HEK293 (cell line): ENCODE data around the gene BIVM.
A peak's percentile ranks its signal among the peaks of the same experiment; 100 is the strongest.

Experiments
- PRDM2 ChIP-seq: fragments of 450-650 bp; formaldehyde crosslinking; IDR thresholded peaks from 2 replicates; pipeline ENCODE4 v1.5.1; 2016; ENCODE audit warnings: missing biosample characterization, missing genetic modification characterization, borderline replicate concordance
- SCRT2 ChIP-seq: fragments of 450-650 bp; formaldehyde crosslinking; IDR thresholded peaks from 2 replicates; pipeline ENCODE4 v1.5.1; 2016; ENCODE audit warnings: missing biosample characterization, missing genetic modification characterization
- SP2 ChIP-seq: fragments of 450-650 bp; formaldehyde crosslinking; IDR thresholded peaks from 2 replicates; pipeline ENCODE4 v1.5.1; 2016; ENCODE audit warnings: missing biosample characterization, missing genetic modification characterization
- SP3 ChIP-seq: fragments of 450-650 bp; formaldehyde crosslinking; IDR thresholded peaks from 2 replicates; pipeline ENCODE4 v1.5.1; 2016; ENCODE audit warnings: missing biosample characterization, missing genetic modification characterization
- ZBTB1 ChIP-seq: fragments of 450-650 bp; formaldehyde crosslinking; IDR thresholded peaks from 2 replicates; pipeline ENCODE4 v1.5.1; 2016; ENCODE audit warnings: missing biosample characterization, missing genetic modification characterization
- ZFP69B ChIP-seq: fragments of 450-650 bp; formaldehyde crosslinking; IDR thresholded peaks from 2 replicates; pipeline ENCODE4 v1.5.1; 2016; ENCODE audit warnings: missing biosample characterization, missing genetic modification characterization
- ZNF2 ChIP-seq: fragments of 450-650 bp; formaldehyde crosslinking; IDR thresholded peaks from 2 replicates; pipeline ENCODE4 v1.5.1; 2016; ENCODE audit warnings: missing biosample characterization, missing genetic modification characterization
- ZNF223 ChIP-seq: fragments of 450-650 bp; formaldehyde crosslinking; IDR thresholded peaks from 2 replicates; pipeline ENCODE4 v1.5.1; 2016; ENCODE audit warnings: missing biosample characterization, missing genetic modification characterization
- ZNF23 ChIP-seq: fragments of 450-650 bp; formaldehyde crosslinking; IDR thresholded peaks from 2 replicates; pipeline ENCODE4 v1.5.1; 2016; ENCODE audit warnings: missing biosample characterization, missing genetic modification characterization, borderline replicate concordance
- ZNF324 ChIP-seq: fragments of 450-650 bp; formaldehyde crosslinking; IDR thresholded peaks from 2 replicates; pipeline ENCODE4 v1.5.1; 2016; ENCODE audit warnings: missing biosample characterization, missing genetic modification characterization
- ZNF341 ChIP-seq: fragments of 450-650 bp; formaldehyde crosslinking; IDR thresholded peaks from 2 replicates; pipeline ENCODE4; 2016; ENCODE audit warnings: low read depth, missing biosample characterization, missing genetic modification characterization
- ZNF449 ChIP-seq: fragments of 450-650 bp; formaldehyde crosslinking; IDR thresholded peaks from 2 replicates; pipeline ENCODE4 v1.5.1; 2017; ENCODE audit warnings: missing biosample characterization, mild to moderate bottlenecking, missing genetic modification characterization, moderate library complexity
- ZNF510 ChIP-seq: fragments of 450-650 bp; formaldehyde crosslinking; IDR thresholded peaks from 2 replicates; pipeline ENCODE4 v1.5.1; 2018; ENCODE audit warnings: mild to moderate bottlenecking, missing genetic modification characterization, missing biosample characterization; ENCODE audit not compliant: insufficient replicate concordance
- ZNF514 ChIP-seq: fragments of 450-650 bp; formaldehyde crosslinking; IDR thresholded peaks from 2 replicates; pipeline ENCODE4 v1.5.1; 2016; ENCODE audit warnings: missing biosample characterization, missing genetic modification characterization
- ZNF560 ChIP-seq: fragments of 450-650 bp; formaldehyde crosslinking; IDR thresholded peaks from 2 replicates; pipeline ENCODE4 v1.5.1; 2017; ENCODE audit warnings: missing biosample characterization, missing genetic modification characterization, borderline replicate concordance
- ZNF629 ChIP-seq: fragments of 450-650 bp; formaldehyde crosslinking; IDR thresholded peaks from 2 replicates; pipeline ENCODE4 v1.5.1; 2017; ENCODE audit warnings: missing biosample characterization, missing genetic modification characterization
- ZNF660 ChIP-seq: fragments of 450-650 bp; IDR thresholded peaks from 2 replicates; pipeline ENCODE4 v1.5.1; 2018; ENCODE audit warnings: missing biosample characterization, mild to moderate bottlenecking, missing genetic modification characterization
- ZNF692 ChIP-seq: fragments of 450-650 bp; formaldehyde crosslinking; IDR thresholded peaks from 2 replicates; pipeline ENCODE4 v1.5.1; 2016; ENCODE audit warnings: missing biosample characterization, missing genetic modification characterization
- ZNF76 ChIP-seq: fragments of 450-650 bp; formaldehyde crosslinking; IDR thresholded peaks from 2 replicates; pipeline ENCODE4; 2016; ENCODE audit warnings: low read depth, missing biosample characterization, missing genetic modification characterization, borderline replicate concordance
- ZNF785 ChIP-seq: fragments of 450-650 bp; formaldehyde crosslinking; IDR thresholded peaks from 2 replicates; pipeline ENCODE4 v1.5.1; 2016; ENCODE audit warnings: missing biosample characterization, missing genetic modification characterization
- ZNF792 ChIP-seq: fragments of 450-650 bp; formaldehyde crosslinking; IDR thresholded peaks from 2 replicates; pipeline ENCODE4 v1.5.1; 2016; ENCODE audit warnings: missing biosample characterization, missing genetic modification characterization
- ZSCAN30 ChIP-seq: fragments of 450-650 bp; IDR thresholded peaks from 2 replicates; pipeline ENCODE4 v1.5.1; 2018; ENCODE audit warnings: missing biosample characterization, mild to moderate bottlenecking, missing genetic modification characterization, moderate library complexity
- ZXDB ChIP-seq: fragments of 450-650 bp; formaldehyde crosslinking; IDR thresholded peaks from 2 replicates; pipeline ENCODE4 v1.5.1; 2016; ENCODE audit warnings: missing biosample characterization, missing genetic modification characterization

BIVM gene

GRCh38 chr13:102800145-102801041, 1.5 kb downstream of the BIVM start (continued):
- TF ChIP-seq ZNF660 (tag by site-specific recombination) (peak; percentile 94), ZNF324 (tag by site-specific recombination) (no peak), ZNF692 (tag by site-specific recombination) (peak; percentile 91), ZNF510 (tag by site-specific recombination) (no peak), ZNF785 (tag by site-specific recombination) (no peak), ZNF76 (tag by site-specific recombination) (peak; percentile 67; the same call in 1 of the 2 replicates), ZNF223 (no peak), ZXDB (tag by site-specific recombination) (peak; percentile 42; the same call in 1 of the 2 replicates), ZFP69B (tag by site-specific recombination) (peak; percentile 83), ZNF514 (no peak), ZBTB1 (tag by site-specific recombination) (no peak), PRDM2 (tag by site-specific recombination) (no peak), ZSCAN30 (tag by site-specific recombination) (peak; percentile 84), ZNF560 (tag by site-specific recombination) (no peak), SP3 (tag by site-specific recombination) (no peak), SP2 (tag by site-specific recombination) (peak; percentile 25), SCRT2 (tag by site-specific recombination) (no peak), ZNF23 (tag by site-specific recombination) (no peak), ZNF2 (no peak), ZNF792 (tag by site-specific recombination) (no peak), ZNF449 (no peak), ZNF341 (tag by site-specific recombination) (peak; percentile 76), ZNF629 (tag by site-specific recombination) (0 out of 2 replicates have a peak, but pooled peaks have one; percentile 16)
